Effector memory CD4-positive, alpha-beta T cell (primary cell): ENCODE data around the gene ADIG.

ENCODE experiments used
- DNase-seq, 3 donors: peaks; one replicate each; pipeline ENCODE4 v3.0.0-alpha.2; 2020
- H3K27ac ChIP-seq: 2 replicates; pipeline ENCODE4 v1.7.0; 2013; ENCODE audit warnings: mild to moderate bottlenecking, low read length, moderate library complexity; ENCODE audit not compliant: insufficient read depth, poor library complexity, severe bottlenecking
- H3K27me3 ChIP-seq: replicated peaks from 2 replicates; pipeline ENCODE4 v1.7.0; 2013; ENCODE audit warnings: mild to moderate bottlenecking, low read length; ENCODE audit not compliant: insufficient read depth, control insufficient read depth, poor library complexity, severe bottlenecking
- H3K36me3 ChIP-seq: 2 replicates; pipeline ENCODE4 v1.7.0; 2013; ENCODE audit warnings: mild to moderate bottlenecking, low read length, moderate library complexity; ENCODE audit not compliant: control insufficient read depth, insufficient read depth
- H3K4me1 ChIP-seq: 2 replicates; pipeline ENCODE4 v1.7.0; 2013; ENCODE audit warnings: low read length, mild to moderate bottlenecking; ENCODE audit not compliant: control insufficient read depth, insufficient read depth, poor library complexity, severe bottlenecking
- H3K4me3 ChIP-seq: 2 replicates; pipeline ENCODE4 v1.7.0; 2013; ENCODE audit warnings: low read length, low read depth, mild to moderate bottlenecking; ENCODE audit not compliant: insufficient read depth, poor library complexity, severe bottlenecking
- H3K9me3 ChIP-seq: 2 replicates; pipeline ENCODE4 v1.7.0; 2013; ENCODE audit warnings: mild to moderate bottlenecking, low read length, moderate library complexity; ENCODE audit not compliant: control insufficient read depth

The ADIG gene

DNA sequence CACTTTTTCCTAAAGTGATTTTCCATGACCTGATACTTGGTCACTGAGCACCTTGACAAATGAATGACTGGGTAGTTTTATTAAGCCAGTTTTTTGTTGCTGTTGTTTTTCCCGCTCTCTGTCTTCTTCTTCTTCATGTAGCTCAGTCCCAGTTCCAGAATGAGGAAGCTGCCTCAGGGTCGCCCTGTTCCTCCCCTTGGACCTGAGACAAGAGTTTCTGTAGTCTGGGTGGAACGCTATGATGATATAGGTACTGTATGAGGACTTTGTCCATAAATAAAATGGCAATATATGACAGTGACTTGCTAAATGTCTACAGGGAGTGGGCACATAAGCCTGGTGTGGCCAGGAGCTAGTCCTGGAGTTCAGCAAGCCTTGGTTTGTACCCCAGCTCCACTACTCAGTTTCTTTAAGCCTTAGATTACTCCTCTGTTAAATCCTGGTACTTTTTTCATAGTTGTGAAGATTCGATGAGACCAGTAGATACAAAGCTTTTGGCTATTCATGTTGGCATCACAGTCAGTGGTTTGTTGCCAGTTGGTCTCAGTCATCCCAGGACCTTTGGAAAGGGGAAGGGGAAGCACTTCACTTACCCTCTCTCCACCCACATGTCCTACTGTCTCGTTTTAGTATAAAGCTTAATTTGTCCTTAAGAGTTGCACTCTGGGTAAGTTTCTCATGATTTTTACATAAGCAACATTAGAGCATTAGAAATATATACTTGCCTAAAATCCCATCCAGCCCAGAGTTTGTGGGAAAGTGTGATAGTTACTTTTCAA lies 11.1 kb upstream of the ADIG start:
- no peak for DNase-seq
- no peaks in the 10 kb centered on the region for H3K4me1 ChIP-seq
- H3K36me3 ChIP-seq: peaks cover 72% of the 10 kb centered on the region
- H3K27me3 ChIP-seq: no peaks in the 10 kb centered on the region
- no peaks in the 10 kb centered on the region for H3K9me3 ChIP-seq
- H3K27ac ChIP-seq: no peak overlapping the region
- H3K4me3 ChIP-seq: no peak overlapping the region

DNA sequence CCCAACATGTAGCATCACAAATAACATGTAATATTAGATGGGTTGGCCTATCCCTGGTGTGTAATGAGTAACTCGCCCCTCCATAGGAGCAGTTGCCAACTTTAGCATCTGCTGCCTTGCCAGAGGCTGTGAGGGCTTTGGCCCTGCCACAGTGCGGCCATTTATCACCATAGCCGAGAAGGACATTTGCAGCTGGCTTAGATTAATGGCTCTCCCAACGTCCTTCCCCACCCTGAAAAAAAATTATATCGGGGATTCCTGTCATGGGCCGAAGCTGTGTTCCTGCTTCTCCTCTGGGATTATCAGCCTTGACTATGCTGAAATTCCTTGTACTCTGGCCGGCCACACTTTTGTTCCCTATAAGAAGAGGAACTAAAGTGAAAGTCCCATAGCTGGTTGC lies 7.6 kb upstream of the ADIG start:
- no peak for DNase-seq
- H3K36me3 ChIP-seq: peaks cover 55% of the 10 kb centered on the region
- no peaks in the 10 kb centered on the region for H3K4me1 ChIP-seq
- no peaks in the 10 kb centered on the region for H3K9me3 ChIP-seq
- H3K27me3 ChIP-seq: no peaks in the 10 kb centered on the region
- H3K4me3 ChIP-seq: no peak overlapping the region
- no peak overlapping the region for H3K27ac ChIP-seq

DNA sequence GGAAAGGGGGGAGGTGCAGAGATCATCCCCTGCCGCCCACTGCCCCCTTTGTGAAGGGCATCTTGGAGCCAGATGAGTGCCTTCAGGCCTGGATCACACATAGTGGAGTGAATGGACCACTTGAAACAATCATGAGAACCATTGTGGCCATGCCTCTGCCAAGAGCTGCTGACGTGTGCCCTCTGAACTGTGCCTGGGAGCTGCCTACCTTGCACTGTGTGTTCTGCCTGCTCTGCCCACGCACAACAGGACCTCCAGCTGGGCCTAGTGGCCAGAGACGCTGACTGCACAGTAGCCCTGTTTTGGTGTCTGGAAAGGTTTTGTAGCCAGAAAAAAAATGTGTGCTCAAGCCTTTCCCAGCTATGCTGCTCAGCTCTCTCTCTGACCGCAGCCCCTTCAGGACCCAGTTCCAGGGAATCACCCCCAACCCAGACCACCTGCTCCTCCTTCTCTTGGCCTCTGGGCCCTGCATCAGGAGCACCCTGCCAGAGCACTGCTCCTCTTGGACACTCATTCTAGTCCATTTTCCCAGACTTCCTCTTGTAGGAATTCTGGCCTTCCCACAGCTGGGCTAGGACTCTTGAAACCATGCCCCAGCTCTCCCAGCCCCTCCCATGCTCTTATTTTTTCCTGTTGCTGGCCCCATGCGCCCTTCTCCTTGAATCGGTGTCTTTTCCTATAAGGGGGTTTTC lies 1.6 kb upstream of the ADIG start:
- Histone ChIP-seq H3K36me3 (peaks cover 16% of the 10 kb centered on the region), H3K9me3 (no peaks in the 10 kb centered on the region), H3K4me3 (no peak overlapping the region), H3K4me1 (no peaks in the 10 kb centered on the region), H3K27ac (no peak overlapping the region), H3K27me3 (no peaks in the 10 kb centered on the region)
- no peak for DNase-seq

DNA sequence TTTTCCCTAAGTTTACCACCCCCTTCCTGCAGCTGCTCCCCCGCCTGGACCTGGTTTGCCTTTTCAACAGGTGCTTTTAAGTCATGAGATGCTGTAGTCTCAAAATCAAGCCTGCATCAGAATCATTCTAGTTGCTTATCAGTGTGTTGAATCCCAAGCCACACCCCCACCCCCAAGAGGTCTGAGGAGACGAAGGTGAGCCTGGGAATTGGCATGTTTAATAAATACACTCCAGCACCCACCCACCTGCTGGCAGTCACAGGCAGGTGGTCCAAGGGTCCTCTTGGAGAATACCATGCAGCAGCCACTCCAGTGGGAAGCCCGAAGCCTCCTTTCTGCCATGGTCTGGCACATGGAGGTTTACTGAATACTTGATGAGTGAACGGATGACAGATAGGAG lies 1.1 kb upstream of the ADIG start:
- no peaks in the 10 kb centered on the region for H3K27me3 ChIP-seq
- no peak for DNase-seq
- no peaks in the 10 kb centered on the region for H3K4me1 ChIP-seq
- peaks cover 10% of the 10 kb centered on the region for H3K36me3 ChIP-seq
- no peak overlapping the region for H3K4me3 ChIP-seq
- H3K9me3 ChIP-seq: no peaks in the 10 kb centered on the region
- H3K27ac ChIP-seq: no peak overlapping the region

DNA sequence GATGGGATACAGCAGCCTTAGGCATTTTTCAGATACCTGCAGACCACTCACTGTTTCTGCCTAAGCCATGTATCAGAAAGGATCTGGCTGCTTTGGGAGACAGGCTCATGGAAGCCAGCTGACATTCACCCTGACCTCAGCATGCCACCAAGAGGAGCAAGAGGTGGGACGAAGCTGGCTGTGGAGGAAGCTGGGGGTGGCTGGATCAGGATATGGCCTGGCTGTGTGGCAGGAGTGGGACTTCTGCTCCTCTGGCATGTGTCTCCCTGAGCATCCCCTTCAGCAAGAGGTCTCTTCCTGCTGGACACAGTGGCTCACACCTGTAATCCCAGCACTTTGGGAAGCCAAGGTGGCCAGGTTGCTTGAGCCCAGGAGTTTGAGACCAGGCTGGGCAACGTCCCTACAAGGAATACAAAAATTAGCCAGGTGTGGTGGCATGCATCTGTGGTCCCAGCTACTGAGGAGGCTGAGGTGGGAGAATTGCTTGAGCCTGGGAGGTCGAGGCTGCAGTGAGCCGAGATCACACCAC lies 897 bp downstream of the ADIG start:
- Histone ChIP-seq H3K27ac (no peak overlapping the region), H3K4me3 (no peak overlapping the region), H3K36me3 (no peaks in the 10 kb centered on the region), H3K27me3 (no peaks in the 10 kb centered on the region), H3K4me1 (no peaks in the 10 kb centered on the region), H3K9me3 (no peaks in the 10 kb centered on the region)
- DNase-seq: no peak

DNA sequence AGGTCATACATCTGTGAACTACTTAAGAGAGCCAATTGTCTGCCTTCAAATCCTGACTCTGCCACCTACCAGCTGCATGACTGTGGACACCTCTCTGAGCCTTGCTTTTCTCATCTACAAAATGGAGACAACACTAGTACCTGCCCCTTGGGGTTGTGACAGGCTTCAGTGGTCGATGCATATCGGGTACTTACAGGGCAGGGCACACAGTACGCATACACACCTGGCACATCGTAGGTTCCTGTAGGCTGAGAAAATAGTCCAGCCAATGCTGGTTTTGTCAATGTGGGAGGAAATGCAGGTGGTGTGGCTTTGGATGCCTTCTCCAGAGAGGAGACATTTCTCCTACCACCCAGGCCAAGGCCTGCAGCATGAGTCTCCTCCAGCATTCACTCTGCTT lies 2.3 kb downstream of the ADIG start:
- Histone ChIP-seq H3K4me1 (no peaks in the 10 kb centered on the region), H3K36me3 (no peaks in the 10 kb centered on the region), H3K27ac (no peak overlapping the region), H3K4me3 (no peak overlapping the region), H3K27me3 (no peaks in the 10 kb centered on the region), H3K9me3 (no peaks in the 10 kb centered on the region)
- no peak for DNase-seq

DNA sequence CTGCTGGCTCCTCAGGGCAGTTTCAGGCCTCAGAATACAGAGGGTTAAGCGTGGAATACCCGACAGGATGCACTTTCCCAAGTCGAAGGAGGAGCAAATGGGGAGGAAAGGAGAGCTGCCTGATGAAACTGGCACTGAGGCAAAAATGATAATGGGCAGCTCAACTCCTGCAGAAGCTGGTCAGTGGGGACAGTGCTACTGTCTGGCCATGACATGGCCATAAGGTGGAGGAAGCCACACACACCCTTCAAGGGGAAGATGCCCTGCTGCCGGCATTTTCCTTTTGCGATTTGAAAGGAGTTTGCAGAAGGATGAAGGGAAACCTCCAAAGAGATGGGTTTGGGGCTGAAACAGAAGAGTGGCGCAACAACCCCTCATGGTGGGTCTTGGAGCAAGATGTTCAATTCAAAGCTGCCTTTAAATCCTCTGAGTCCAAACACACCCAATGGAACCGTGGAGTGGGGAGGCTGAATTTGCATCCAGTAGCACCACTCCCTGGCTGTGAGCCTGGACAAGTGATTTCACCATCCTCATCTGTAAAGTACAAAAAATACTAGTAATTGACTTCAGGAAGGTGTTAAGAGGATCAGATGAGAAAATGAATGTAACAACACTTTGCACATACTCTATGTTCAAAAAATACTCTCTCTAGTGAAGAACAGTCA lies 3.2 kb downstream of the ADIG start:
- Histone ChIP-seq H3K4me3 (no peak overlapping the region), H3K27me3 (no peaks in the 10 kb centered on the region), H3K27ac (no peak overlapping the region), H3K36me3 (no peaks in the 10 kb centered on the region), H3K9me3 (no peaks in the 10 kb centered on the region), H3K4me1 (no peaks in the 10 kb centered on the region)
- no peak for DNase-seq

DNA sequence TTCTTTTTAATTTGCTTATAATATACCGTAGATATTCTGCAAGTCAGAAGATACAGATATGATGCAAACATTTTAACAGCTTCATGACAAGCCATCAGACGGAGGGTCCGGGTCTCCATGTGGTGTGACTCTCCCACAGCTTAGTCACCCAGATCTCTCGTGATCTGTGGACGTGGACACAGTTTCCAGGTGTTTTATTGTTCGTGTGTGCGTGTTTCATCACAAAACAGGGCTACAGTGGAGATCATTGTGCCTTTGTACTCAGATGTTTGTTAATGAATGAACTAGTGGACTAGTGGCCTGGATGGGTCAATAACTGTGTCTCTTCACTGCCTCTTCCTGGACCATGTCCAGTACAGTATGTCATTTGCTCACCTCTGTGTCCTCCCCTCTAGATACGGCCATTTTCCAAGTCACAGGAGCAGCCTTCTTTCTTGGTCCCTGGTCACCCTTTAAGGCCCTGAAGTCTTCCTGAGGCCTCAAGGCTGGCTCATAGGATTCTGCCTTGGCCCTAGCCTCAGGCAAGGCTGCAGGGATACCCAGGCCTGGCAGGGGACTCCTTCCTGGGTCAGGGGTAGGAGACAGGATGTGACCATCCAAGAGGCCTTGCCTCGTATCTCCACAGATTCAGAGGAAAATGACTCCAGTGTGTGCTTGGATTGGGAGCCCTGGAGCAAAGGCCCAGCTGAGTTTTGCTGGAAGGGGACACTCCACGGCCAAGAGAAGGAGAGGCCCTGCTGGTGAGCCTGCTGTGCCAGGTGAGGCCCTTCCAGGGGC lies 4.6 kb downstream of the ADIG start:
- H3K27me3 ChIP-seq: no peaks in the 10 kb centered on the region

DNA sequence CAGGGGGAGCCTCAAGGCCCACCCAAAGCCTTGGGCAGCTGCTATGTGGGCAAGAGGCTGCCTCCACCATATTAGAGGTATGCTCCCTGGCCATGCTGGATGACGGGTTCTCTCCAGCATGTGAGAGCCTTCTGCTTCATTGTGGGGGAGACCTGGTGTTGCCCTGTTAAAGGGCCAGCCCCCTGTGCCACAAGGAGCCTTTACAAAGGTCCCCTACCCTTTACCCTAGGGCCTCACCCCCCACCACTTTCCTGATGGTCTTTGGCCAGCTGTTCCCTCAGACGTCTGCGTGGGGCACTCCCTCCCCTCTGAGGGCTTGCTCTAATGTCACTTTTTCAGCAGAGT lies 5.2 kb downstream of the ADIG start:
- Histone ChIP-seq H3K27ac (no peak overlapping the region), H3K9me3 (no peaks in the 10 kb centered on the region), H3K4me3 (no peak overlapping the region), H3K27me3 (no peaks in the 10 kb centered on the region), H3K36me3 (no peaks in the 10 kb centered on the region), H3K4me1 (no peaks in the 10 kb centered on the region)
- no peak for DNase-seq

More for the DNA sequence above, 4.6 kb downstream of the ADIG start:
- no peak overlapping the region for H3K27ac ChIP-seq
- no peaks in the 10 kb centered on the region for H3K36me3 ChIP-seq
- H3K4me1 ChIP-seq: no peaks in the 10 kb centered on the region
- no peak overlapping the region for H3K4me3 ChIP-seq
- no peak for DNase-seq
- no peaks in the 10 kb centered on the region for H3K9me3 ChIP-seq
